BE2C (cell line): ENCODE measurements around the gene DNM2.

Experiments used
- DNase-seq: peaks from one replicate; pipeline ENCODE4 v3.0.0-alpha.2; 2020
- H3K27me3 ChIP-seq: fragments of 250-450 bp; sonication (Bioruptor Pico); 2 replicates; pipeline ENCODE4 v1.5.1; 2020; ENCODE audit warnings: mild to moderate bottlenecking
- H3K36me3 ChIP-seq: fragments of 250-450 bp; sonication (Bioruptor Pico); 2 replicates; pipeline ENCODE4 v1.5.1; 2020; ENCODE audit warnings: mild to moderate bottlenecking
- H3K4me1 ChIP-seq: fragments of 250-450 bp; sonication (Bioruptor Pico); 2 replicates; pipeline ENCODE4 v1.5.1; 2020
- H3K4me3 ChIP-seq: 2 replicates; pipeline ENCODE4 v1.5.1; 2011; ENCODE audit warnings: low read depth, low read length
- H3K9me3 ChIP-seq: fragments of 250-450 bp; sonication (Bioruptor Pico); 2 replicates; pipeline ENCODE4 v1.5.1; 2020
- CTCF ChIP-seq: IDR thresholded peaks from 2 replicates; pipeline ENCODE4 v1.5.1; 2012; ENCODE audit warnings: mild to moderate bottlenecking, low read depth, low read length

Gene DNM2

GRCh38 chr19:10763411-10763810 lies 45.5 kb downstream of the DNM2 start:
- H3K4me3 ChIP-seq = no peak overlapping the region
- peaks cover 19% of the 10 kb centered on the region for H3K36me3 ChIP-seq
- no peak for DNase-seq
- H3K4me1 ChIP-seq = peaks cover 12% of the 10 kb centered on the region
- H3K27me3 ChIP-seq = no peaks in the 10 kb centered on the region
- TF ChIP-seq CTCF = no peak
- no peaks in the 10 kb centered on the region for H3K9me3 ChIP-seq

- Histone ChIP-seq H3K36me3 (peaks cover 19% of the 10 kb centered on the region), H3K27me3 (no peaks in the 10 kb centered on the region), H3K4me3 (no peak overlapping the region), H3K4me1 (peaks cover 12% of the 10 kb centered on the region), H3K9me3 (no peaks in the 10 kb centered on the region)
- TF ChIP-seq CTCF = no peak
- DNase-seq = no peak
Observed at GRCh38 chr19:10763828-10764339, 46.0 kb downstream of the DNM2 start.

GRCh38 chr19:10764340-10764894 lies 46.5 kb downstream of the DNM2 start:
- no peak for TF ChIP-seq CTCF
- Histone ChIP-seq H3K36me3 (peaks cover 19% of the 10 kb centered on the region), H3K9me3 (no peaks in the 10 kb centered on the region), H3K27me3 (no peaks in the 10 kb centered on the region), H3K4me1 (peaks cover 8% of the 10 kb centered on the region), H3K4me3 (no peak overlapping the region)
- DNase-seq = no peak

GRCh38 chr19:10766049-10766623 lies 48.3 kb downstream of the DNM2 start:
- Histone ChIP-seq H3K4me1 (peaks cover 5% of the 10 kb centered on the region; the same call in 1 of the 2 replicates), H3K27me3 (no peaks in the 10 kb centered on the region), H3K9me3 (no peaks in the 10 kb centered on the region), H3K4me3 (no peak overlapping the region), H3K36me3 (peaks cover 16% of the 10 kb centered on the region)
- TF ChIP-seq CTCF = no peak
- DNase-seq = no peak

- DNase-seq = peak; percentile 62
Observed at GRCh38 chr19:10766671-10767201, 48.9 kb downstream of the DNM2 start.

More at GRCh38 chr19:10766671-10767201, 48.9 kb downstream of the DNM2 start:
- H3K9me3 ChIP-seq = no peaks in the 10 kb centered on the region
- H3K4me1 ChIP-seq = peaks cover 5% of the 10 kb centered on the region; the same call in 1 of the 2 replicates
- peaks cover 10% of the 10 kb centered on the region for H3K36me3 ChIP-seq
- H3K27me3 ChIP-seq = no peaks in the 10 kb centered on the region
- H3K4me3 ChIP-seq = no peak overlapping the region
- TF ChIP-seq CTCF = no peak
